Epithelial cell of prostate (primary cell): ENCODE data around the gene HSD11B2.

Experiments used
- DNase-seq: peaks from one replicate; pipeline ENCODE4 v3.0.0-alpha.2; 2011; ENCODE audit warnings: low read depth, low spot score
- H3K27ac ChIP-seq: fragments of 450-650 bp; 2 replicates; pipeline ENCODE4 v1.5.1; 2017; ENCODE audit warnings: mild to moderate bottlenecking

The HSD11B2 gene

DNA sequence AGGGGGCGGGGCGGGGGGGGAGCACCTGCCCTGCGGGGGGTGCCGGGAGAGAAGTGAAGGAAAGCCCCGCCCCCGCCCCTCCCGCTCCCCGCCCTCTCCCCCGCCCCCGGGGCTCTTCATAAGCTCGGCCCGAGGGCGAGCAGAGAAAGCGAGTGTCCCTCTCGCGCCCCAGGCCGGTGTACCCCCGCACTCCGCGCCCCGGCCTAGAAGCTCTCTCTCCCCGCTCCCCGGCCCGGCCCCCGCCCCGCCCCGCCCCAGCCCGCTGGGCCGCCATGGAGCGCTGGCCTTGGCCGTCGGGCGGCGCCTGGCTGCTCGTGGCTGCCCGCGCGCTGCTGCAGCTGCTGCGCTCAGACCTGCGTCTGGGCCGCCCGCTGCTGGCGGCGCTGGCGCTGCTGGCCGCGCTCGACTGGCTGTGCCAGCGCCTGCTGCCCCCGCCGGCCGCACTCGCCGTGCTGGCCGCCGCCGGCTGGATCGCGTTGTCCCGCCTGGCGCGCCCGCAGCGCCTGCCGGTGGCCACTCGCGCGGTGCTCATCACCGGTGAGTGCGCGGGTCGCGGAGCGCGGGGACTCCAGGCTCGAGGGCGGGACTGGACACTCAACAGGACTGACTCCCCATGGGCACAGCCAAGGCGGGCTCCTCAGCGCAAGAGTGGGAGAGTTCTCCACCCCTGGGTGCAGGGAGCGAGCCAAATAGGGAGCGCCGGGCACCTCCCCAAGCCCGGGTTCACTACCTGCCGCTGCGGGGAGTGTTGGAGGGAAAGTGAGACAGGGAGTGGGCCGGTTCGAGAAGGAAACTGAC is at the start of gene HSD11B2:
Gene HSD11B2, plus strand, starts transcription at position 145 of the 798 bp plus-strand sequence. Its CDS starts 128 bp downstream, at position 273.
- DNase-seq: no peak

DNA sequence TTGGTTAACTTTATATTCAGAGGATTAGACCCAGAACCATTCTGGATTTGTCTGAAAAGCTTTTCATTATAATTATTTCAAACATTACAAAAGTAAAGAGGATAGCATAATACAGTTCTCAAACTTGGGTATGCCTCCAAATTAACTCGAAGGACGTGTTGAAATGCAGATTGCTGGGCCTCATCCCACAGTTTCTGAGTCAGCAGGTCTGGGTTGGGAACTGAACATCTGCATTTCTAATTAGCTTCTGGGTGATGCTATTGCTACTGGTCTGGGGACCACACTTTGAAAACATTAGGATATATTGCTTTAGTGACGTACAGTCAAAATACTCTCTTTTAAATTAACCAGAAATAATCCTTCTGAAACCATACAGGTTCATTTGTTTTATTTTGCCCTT is 47.6 kb upstream of the HSD11B2 start:
- no peak for DNase-seq
- H3K27ac ChIP-seq: no peak overlapping the region

More for the DNA sequence above, at the start of gene HSD11B2:
- no peak within 1 kb of the TSS for H3K27ac ChIP-seq

- no peak for DNase-seq
- H3K27ac ChIP-seq: no peak overlapping the region
Measured at GRCh38 chr16:67384778-67385510, 46.0 kb upstream of the HSD11B2 start.

- no peak overlapping the region for H3K27ac ChIP-seq
- DNase-seq: no peak
Measured at GRCh38 chr16:67386861-67387455, 44.0 kb upstream of the HSD11B2 start.

DNA sequence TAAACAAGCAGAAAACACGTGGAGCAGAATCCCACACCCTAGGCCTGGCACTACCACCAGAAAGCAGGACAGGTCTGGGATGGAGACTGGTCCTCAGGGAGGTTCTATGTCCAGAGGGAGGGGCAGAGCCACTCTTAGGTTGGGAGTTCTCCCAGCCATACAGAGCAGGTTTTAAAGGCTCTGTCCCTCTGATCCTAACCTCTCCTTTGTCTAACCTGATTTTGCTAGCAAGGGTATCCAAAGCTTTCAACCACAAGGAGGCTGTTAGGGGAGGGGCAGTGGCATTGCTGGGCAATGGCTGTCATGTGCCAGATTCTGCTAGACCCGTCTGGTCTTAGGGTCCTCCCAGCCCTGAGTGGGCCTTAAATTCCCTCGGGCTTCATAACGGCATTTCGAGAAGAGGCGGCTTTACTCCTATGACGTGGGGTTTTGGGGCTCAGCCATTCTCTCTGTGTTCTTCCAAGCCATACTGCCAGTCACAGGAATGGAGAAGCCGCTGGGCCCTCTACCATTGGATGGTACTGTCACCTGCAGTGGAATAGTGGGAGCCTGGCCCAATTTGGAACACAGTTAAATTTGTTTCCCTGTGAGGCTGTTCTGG is 43.3 kb upstream of the HSD11B2 start:
- no peak for DNase-seq
- no peak overlapping the region for H3K27ac ChIP-seq

DNA sequence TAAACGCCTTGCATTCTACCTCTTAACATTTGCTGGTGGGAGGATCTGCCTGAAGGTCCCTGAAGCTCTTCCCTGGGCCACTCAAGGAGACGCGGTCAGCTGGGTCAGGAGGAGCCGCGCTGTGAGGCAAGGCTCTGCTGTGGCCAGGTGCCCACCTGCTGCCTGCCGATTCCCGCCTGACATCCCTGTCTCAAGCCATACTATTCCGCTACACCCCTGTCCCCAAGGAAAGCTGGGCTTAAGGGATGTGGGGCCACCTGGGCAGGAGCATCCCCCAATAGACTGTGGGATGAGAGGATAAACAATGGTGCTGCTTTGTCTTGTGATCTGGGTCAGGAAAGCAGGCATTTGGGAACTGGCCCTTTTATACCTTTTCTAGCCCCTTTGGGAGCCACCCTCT is 42.7 kb upstream of the HSD11B2 start:
- H3K27ac ChIP-seq: no peak overlapping the region
- DNase-seq: no peak

DNA sequence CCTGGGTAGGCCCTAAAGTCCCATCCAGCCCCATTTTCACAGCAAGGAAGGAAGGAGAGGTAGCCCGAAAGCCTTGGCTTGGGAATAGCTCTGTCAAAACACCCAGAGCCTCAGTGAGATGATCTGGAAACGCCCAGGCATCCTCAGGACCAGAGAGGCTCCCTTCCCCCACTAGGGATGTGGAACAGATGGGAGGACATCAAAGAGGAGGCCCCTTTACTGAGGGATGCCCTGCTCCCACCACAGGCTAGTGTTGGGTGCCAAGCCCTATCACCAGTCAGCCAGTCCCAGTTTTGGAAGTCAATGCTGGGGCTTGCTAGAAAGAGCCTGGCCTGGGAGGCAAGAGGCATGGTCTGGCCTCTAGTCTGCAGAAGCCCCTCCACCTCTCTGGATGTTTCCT is 42.3 kb upstream of the HSD11B2 start:
- DNase-seq: no peak
- H3K27ac ChIP-seq: no peak overlapping the region

DNA sequence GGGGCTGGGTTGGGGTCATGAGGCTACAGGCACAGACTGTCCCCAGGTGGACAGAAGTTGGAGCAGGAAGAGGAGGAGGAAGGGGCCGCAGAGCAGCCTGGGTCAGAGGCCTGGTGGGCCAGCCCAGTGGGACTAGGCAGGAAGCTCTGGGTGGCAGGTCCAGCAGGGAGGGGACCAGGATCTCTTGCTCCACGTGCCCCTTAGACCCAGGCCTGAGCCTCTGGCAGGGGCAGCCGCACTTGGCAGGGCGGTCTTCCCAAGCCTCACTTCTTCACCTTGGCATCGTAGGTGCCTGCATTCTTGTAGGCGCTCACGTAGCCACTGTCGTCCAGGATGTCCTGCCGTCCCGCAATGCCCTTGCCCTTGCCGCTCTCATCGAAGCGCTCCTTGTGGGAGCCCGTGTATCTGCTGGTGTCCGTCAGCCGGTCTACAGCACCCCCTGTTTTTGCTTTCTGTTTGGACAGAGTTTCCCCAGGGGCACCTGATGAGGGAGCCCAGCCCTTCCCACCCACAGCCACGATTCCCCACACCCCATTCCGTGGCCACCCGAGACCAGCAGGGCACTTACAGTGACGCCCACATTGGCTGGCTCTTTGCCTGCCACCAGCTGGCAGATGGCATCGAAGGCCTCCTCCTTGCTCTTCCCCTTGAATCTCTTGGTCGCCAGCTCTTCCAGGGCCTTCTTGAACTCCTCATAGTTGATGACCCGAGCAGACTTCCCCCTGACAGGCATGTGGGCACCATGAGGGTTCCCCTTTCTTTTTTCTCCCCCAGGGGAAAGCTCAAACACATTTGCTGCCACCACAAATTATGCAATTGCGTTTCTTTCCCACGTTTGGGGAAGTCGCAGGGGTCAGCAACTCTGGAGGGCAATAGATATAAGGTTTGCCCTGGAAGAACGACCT is 40.8 kb upstream of the HSD11B2 start:
- no peak overlapping the region for H3K27ac ChIP-seq

DNA sequence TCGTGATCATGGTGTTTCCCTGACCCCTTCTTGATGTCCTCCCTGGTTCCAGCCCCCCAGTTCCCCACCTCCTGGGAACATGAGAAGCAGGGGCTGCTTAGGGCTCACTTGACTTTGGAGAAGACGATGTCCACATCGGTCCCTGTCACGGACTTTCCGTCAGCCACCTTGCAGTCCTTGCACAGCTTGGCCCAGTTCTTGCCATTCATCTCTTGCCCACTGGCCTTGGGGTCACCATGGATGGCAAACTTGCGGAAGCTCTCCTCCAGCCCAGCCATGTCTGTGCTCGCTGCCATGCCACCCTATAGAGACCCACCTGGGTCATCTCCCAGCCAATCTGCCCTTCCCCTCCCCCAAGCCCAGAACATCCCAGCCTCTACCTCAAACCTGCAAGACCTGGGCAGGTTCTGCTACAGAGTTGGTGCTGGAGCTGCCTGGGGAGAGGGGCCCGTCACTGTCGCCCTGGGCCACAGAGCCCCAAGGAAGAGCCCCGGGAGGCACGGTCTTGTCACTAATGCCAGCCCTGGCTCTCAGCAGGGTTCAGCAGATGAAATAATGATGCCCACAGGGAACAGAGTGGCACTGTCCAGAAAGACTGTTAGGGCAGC is 40.0 kb upstream of the HSD11B2 start:
- DNase-seq: no peak

More for the DNA sequence above, 40.8 kb upstream of the HSD11B2 start:
- no peak for DNase-seq

DNA sequence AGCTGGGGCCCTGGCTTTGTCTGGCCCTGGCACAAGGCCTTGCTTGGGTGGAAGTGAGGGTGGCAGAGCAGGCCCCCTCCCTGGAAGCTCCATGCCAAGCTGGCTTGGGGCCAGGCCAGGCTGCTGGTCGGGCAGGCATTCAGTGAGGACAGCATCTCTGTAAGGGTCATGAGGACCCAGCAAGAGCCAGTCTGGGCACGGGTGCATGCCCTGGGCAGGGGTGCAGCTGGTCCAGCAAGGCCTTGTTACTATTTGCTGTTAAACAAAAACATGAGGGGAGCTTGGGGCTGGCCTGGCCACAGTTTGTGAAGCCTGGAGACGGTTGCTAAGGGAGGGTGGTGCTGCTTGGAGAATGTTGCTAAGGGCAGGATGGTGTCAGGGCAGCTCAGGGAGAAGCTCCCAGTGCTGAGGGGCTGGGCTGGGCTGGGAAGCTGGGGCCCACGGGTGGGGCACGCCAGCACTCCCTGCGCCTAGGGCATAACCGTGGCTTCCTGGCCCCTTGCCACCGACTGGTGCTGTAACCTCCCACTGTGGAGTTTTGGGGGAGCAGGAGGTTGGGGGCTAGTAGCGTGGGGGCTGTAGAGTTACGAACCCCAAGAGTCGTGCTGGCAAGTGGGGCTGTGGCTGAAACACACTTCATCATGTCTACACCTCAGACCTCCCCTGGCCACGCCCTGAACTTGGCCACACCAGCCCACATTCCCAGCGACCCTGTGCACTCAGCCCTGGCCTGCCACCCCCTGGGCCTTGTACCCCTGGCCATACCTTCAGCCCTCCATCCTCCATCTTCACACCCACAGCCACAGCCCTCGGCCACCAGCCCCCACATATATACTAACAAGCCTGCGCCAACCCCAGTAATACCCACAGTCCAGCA is 39.3 kb upstream of the HSD11B2 start:
- DNase-seq: no peak
- no peak overlapping the region for H3K27ac ChIP-seq

More for the DNA sequence above, 40.0 kb upstream of the HSD11B2 start:
- H3K27ac ChIP-seq: no peak overlapping the region

DNA sequence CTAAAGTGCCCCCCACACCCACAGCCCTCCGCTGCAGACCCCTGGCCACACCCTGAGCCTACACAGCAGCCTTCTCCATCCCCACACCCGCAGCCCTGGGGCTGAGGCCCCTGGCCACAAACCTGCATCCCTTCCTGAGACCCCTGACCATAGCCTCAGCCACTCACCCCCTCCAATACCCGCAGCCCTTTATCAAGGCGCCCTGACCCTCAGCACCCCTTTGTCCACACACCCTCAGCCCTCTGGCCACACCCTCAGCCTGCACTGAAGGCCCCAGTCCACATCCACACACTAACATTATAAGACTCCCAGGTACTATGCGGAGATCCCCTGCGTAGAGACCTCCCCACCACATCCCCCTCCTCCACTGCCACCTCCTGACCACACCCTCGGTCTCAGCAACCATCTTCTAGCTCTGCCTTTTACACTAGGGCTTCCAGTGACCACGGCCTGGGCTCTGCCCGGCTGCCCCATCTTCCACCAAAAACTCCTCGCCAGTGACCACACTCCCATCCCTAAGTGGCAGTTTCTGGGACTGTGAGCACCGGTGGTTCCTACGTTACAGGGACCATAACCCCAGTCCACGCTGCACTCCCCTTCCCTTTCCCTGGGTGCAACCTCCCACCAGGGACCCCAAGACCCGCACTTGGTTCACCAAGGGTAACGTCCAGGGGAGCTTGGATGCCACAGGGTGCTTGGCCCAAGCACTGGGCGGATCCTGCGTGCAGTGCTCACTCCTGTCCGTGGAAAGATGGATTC is 38.4 kb upstream of the HSD11B2 start:
- H3K27ac ChIP-seq: no peak overlapping the region
- no peak for DNase-seq

GRCh38 chr16:67393111-67393787 is 37.7 kb upstream of the HSD11B2 start, which contains the start of gene TPPP3:
TPPP3 (minus strand) TSS chr16:67393498; CDS start chr16:67391111, 2,387 bp downstream.
- no peak for DNase-seq
- H3K27ac ChIP-seq: no peak within 1 kb of the TSS

DNA sequence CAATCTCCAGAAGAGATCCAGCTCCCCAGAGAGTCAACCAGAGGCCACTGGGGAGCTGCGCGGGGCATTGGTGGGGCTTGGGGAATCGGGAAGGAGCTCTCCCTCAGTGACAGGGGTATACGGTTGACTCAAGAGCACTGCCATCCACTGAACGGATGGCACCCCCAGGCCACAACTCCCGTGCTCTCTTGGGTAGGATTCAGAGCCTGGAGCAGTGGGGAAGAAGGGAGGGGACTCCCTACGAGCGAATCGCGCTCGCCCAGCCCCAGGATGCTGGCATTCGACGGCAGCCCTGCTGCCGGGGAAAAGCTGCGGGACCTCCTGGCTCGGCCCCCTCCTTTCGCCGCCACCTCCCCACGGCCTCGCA is 37.1 kb upstream of the HSD11B2 start:
- H3K27ac ChIP-seq: no peak overlapping the region
- DNase-seq: no peak

DNA sequence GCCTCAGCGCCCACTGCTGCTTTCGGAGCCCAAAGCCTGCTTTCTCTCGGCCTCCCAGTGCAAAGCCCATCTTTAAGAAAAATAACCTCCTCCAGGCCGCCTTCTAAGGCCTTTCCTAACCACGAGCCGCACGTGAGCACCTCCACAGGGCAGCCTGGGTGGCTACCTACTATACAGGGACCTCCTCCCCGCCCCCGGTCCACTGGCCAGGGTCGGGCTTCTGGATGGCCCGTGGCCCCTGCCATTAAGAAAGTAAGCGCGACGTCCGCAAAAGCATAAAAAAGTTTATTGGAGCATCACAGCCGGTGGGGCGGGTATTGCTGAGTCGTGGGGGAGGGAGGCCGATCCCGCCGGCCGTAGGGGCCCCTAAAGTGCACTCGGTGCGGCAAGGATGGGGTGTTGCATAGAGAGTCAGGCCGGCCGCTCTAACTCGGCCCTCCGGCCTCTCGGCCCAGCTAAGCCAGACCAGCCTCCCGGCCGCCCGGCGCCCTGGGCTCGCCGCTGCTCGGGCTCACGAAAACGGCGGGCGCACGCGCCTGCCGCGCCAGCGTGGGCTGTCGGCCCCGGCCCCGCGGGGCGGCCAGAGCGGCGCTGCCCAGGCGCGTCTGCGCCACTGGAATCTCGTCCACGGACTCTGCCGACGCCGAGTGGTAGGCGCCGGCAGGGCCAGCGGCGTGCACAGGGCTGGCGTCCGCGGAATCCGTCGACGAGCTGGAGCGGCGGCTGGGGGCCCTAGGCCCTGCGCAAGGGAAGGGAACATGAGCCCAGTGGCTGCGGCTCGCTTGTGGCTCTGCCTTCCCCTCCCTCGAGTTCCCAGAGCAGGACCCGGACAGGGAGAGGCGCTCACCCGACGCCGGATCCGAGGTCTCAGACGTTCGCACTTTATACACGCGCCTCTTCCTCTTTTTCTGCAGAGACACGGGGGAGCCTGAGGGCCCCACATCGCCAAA is 36.5 kb upstream of the HSD11B2 start:
- H3K27ac ChIP-seq: no peak overlapping the region
- DNase-seq: no peak

GRCh38 chr16:67395105-67395457 is 35.8 kb upstream of the HSD11B2 start:
- H3K27ac ChIP-seq: no peak overlapping the region
- DNase-seq: no peak
